ENCODE results near the gene TEAD2.

TEAD2 gene

DNA sequence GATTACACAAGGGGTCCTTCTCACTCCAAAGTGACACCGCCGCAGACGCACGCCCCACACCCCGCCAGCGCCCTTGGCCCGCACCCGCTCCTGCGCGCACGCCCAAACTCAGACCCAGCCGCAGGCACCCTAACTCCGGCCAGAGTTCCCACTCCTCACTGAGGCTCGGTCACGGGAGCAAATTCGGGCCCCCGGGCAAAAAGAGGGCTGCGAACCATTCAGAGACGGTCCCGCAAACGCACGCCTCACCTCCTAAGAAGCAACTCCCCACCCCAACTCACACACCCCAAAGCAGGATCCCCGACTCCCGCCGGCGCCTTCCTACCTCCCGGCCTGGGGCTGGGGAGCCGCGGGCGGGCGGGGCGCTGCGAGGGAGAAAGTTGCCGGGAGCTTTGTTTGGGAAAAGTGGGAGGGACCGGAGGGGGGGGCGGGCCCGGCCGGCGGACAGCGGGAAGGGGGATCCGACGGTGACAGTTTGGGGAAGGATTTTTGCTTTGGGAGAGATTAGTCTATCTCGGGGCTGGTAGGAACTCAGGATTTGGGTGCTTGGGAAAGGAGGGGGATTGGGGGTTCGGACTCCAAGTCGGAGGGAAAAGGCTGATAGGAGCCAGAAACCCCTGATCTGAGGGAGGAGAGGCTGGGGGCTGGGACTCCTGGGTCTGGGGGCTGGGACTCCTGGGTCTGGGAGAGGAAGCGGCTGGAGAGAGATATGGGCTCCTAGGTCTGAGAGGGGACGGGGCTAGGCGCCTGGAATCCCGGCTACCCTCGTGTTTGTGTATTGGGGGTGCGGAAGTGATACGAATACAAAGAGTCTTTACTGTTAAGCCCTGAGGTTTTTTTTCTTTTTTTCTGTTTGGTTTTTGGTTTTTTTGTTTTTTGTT, at the start of gene TEAD2:
Gene TEAD2, minus strand, starts transcription at position 369 of the 881 bp plus-strand sequence. CDS start 2,341 bp downstream, outside the sequence.
- DNase-seq, result no peak

GRCh38 chr19:49411681-49412326, 49.6 kb upstream of the TEAD2 start:
- no peak for DNase-seq

DNA sequence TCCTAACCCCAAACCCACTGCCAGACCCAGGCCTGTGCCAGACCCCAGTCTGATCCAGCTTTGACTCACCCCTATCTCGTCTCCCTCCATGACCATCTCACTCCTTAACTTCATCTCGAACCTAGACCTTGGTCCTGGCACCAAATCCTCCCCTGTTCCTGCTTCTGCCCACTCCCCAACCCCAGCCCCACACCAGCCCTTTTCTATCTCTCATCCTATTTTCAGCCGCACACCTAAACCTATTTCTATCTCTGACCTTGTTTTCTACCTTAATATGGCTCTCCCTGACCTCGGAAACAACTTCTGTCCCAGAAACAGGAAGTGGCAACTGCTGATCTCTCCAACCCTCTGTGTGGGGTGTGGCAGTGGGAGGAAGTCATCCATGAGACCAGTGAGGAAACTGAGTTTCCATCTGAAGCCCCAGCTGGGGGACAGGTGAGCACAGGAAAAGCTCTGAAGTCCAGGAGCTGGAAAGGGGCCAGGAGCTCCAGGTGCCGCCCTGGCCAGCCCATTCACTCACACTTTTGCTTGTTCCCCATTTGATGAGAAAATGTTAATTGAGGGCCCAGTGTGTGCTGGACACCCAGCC, 47.3 kb upstream of the TEAD2 start:
- no peak for DNase-seq

- no peak for DNase-seq
Observed at GRCh38 chr19:49408816-49409440, 46.7 kb upstream of the TEAD2 start.

- DNase-seq, result no peak
Observed at GRCh38 chr19:49407482-49408015, 45.3 kb upstream of the TEAD2 start.

GRCh38 chr19:49407079-49407478, 44.9 kb upstream of the TEAD2 start:
- DNase-seq, result no peak

DNA sequence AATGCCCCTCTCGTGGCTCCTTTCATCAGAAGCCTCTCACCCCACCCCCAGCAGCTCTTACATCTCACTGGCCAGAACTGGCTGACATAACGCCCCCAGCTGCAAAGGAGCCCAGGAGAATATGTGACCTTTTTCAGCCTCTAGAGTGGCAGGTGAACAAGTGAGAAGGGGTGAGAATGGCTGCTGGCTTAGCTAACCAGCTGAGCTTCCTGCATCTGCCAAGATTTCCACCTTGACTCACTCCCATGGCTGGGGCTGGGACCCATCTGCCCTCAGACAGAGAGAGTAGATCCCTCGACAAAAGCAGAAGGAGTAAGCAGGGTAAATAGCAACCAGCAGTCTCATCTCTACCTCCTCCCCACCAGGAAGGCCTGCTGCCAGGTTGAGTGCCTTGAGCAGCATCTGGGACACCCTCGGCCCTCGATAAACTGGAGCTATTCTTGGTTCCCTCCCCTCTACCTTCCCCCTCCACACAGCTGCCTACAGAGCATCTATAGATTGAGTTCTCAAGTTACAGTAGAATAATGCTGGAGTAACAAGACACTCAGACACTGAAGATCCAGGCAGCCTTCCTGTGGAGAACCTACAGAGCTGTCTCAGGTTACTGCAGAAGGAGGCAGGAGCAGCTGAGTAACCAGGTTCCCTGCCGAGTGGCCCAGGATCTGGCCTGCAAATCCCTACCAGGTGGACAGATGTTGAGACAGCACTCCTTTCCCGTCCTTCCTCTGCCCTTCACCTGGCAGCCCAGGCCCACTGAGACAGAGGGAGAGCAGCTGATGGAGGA, 41.4 kb upstream of the TEAD2 start:
- no peak for DNase-seq

- no peak for DNase-seq
Observed at GRCh38 chr19:49400029-49400428, 37.8 kb upstream of the TEAD2 start.

GRCh38 chr19:49398931-49399330, 36.7 kb upstream of the TEAD2 start:
- DNase-seq, result no peak

DNA sequence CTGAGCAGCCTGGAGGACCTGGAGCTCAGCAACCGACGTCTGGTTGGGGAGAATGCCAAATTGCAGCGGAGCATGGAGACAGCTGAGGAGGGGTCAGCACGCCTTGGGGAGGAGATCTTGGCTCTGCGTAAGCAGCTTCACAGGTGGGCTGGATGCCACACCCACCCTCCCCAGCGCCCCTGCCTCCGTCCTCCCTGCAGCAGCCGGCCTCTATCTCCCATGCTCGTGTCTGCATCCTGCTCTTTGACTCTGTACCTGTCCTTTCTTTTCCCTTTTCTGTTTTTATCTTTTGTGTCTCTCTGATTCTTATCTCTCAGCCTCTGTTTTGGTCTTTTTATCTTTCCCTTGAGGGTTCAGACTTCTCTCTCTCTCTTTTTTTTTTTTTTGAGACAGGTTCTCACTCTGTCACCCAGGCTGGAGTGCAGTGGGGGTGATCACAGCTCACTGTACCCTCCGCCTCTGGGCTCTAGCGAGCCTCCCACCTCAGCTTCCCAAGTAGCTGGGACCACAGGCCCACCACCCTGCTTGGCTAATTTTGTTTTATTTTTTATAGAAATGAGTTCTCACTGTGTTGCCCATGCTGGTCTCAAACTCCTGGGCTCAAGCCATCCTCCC, 35.9 kb upstream of the TEAD2 start:
- no peak for DNase-seq

GRCh38 chr19:49396738-49397505, 34.7 kb upstream of the TEAD2 start:
- no peak for DNase-seq

DNA sequence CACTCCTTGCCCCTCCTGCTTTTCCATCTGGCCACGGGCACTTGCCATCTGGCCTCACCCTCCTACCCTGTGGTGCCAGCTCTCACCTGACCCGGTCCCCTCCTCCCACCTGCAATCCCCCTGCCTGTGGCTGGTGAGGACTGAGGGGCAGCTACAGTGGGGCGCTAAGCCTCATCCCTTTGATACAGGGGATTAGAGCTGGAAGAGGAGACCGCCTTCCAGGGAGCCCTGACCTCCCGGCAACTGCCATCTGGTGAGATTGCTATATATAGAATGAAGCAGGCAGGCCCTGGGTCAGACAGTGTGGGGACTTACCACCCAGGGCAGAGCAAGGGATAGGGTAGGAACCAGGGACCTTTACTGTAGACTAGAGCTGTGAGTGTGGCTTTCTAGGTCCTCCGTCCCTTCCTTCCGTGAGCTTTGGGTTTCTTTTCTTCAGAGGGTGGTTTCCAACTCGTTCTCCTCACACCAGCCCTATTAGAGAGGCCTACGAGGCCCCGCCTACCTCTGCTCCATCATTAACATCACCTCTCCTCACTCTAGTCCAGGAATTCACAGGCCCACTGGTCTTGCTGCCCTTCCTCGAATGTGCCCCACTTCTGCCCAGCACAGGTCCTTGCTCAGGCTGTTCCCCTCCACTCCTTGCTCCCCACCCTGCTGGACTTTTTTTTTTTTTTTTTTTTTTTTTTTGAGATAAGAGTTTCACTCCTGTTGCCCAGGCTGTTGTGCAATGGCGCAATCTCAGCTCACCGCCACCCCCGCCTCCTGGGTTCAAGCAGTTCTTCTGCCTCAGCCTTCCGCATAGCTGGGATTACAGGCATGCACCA, 33.6 kb upstream of the TEAD2 start:
- peak; percentile 6 for DNase-seq

- no peak for DNase-seq
Observed at GRCh38 chr19:49393881-49394280, 31.7 kb upstream of the TEAD2 start.

- peak; percentile 75 for DNase-seq
Observed at GRCh38 chr19:49391581-49392399, 29.6 kb upstream of the TEAD2 start.

DNA sequence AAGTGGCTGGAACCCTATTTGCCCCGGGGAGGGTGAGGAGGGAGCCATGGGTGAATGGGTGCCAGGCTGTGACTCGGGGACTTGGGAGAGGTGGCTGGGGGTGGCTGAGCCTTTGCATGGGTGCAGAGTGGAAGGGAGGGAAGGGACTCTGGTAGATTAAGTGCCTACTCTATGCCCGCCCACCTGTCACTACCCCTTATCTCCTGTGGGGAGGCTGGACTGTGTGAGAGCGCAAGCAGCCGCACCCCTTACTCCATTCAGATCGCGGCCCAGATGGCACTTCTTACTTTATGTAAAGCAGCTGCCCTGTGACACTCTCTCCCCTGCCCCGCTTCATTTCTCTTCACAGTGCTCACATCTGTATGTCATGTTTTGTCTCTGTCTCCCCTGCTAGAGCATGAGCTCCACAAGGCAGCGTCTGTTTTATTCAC, 28.7 kb upstream of the TEAD2 start:
- no peak for DNase-seq

DNA sequence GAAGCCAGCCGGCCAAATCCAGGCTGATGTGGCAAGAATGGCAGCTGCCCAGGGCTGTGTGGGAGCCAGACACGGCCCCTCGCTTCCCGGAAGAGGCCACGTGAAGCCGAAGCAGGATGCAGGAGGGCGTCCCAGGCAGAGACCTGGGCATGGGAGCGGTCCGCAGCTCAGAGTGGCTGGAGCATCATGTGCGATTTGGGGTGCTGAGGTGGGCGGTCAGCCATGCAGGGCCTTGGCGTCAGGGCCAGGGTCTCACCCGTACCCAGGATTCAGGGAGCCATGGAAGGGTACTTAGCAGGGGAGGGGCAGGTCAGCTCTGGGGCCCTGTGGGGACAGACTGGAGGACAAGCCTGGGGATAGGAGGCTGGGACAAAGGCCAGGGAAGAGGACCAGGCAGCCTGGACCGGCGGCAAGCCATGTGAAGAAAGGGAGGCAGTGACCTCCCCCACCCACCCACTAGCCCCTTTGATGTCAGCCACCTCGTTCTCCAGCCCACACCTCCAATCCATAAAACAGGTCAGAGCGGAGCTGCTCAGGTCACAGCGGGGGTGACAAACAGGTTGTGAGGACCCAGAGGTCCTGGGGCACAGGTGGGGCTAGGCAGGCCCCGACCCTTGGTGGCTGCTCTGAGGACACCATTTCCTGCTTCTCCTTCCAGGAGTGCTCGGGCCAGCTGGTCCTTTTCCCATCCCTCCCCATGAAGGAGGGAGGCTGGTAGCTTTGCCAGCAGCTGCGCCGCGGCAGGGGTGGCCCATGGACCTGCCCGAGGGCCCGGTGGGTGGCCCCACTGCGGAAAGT, 28.1 kb upstream of the TEAD2 start:
- DNase-seq, result no peak

GRCh38 chr19:49389406-49389805, 27.2 kb upstream of the TEAD2 start:
- DNase-seq, result no peak

GRCh38 chr19:49387936-49388372, 25.7 kb upstream of the TEAD2 start, which contains the start of gene KASH5:
Gene KASH5, plus strand, starts transcription at chr19:49388249. Its CDS starts 2,635 bp downstream, at chr19:49390884.
- no peak for DNase-seq

Data from NCI-H1694 (cell line).